CD14-positive monocyte (primary cell): Measurements from ENCODE around the gene TMEM107. TPM values are rescaled to one million over a fixed set of nuclear protein-coding genes. Genes with fewer than 3 reads are reported as not detected.

Experiments used
- DNase-seq, 3 donors: peaks; one replicate each; pipeline ENCODE4 v3.0.0-alpha.2; 2011 to 2022
- H2AFZ ChIP-seq: 2 replicates; pipeline ENCODE4 v1.6.0; 2012; ENCODE audit warnings: mild to moderate bottlenecking, low read depth, low read length, inconsistent platforms; ENCODE audit not compliant: insufficient read depth, poor library complexity, severe bottlenecking
- H3K27ac ChIP-seq, 2 donors: 1 replicate in 1 of 2; 2 replicates in 1 of 2; pipeline ENCODE4 v1.5.1; 2012 to 2013; ENCODE audit warnings: low read length in 2 of 2, control low read depth in 1 of 2, inconsistent platforms in 1 of 2, low read depth in 1 of 2, mild to moderate bottlenecking in 1 of 2
- H3K27me3 ChIP-seq, 2 donors: one replicate each; pipeline versions ENCODE4 v1.6.0 to v1.6.1; 2011 to 2013; ENCODE audit warnings: low read length in 2 of 2; ENCODE audit not compliant: control insufficient read depth in 2 of 2, insufficient read depth in 2 of 2
- H3K36me3 ChIP-seq, 2 donors: replicated peaks in 1 of 2; 1 replicate in 1 of 2; 2 replicates in 1 of 2; pipeline versions ENCODE4 v1.5.1 to v1.6.1; 2012 to 2013; ENCODE audit warnings: low read length in 2 of 2, control low read depth in 1 of 2, inconsistent platforms in 1 of 2, mild to moderate bottlenecking in 1 of 2; ENCODE audit not compliant: insufficient read depth in 2 of 2, control insufficient read depth in 1 of 2
- H3K4me1 ChIP-seq, 2 donors: 1 replicate in 1 of 2; 2 replicates in 1 of 2; pipeline versions ENCODE4 v1.5.1 to v1.6.1; 2012 to 2013; ENCODE audit warnings: low read length in 2 of 2, control low read depth in 1 of 2, inconsistent platforms in 1 of 2, mild to moderate bottlenecking in 1 of 2, moderate library complexity in 1 of 2; ENCODE audit not compliant: insufficient read depth in 2 of 2, control insufficient read depth in 1 of 2
- H3K4me2 ChIP-seq: replicated peaks from 2 replicates; pipeline ENCODE3; 2012; ENCODE audit warnings: low read length, moderate library complexity, mild to moderate bottlenecking; ENCODE audit not compliant: poor library complexity, severe bottlenecking; ENCODE audit errors: extremely low read depth
- H3K4me3 ChIP-seq, 3 experiments: fragments of 200-600 bp in 1 of 3; sonication (generic) in 1 of 3; replicated peaks in 1 of 3; 1 replicate in 2 of 3; 2 replicates in 1 of 3; pipeline ENCODE4 v1.5.1; 2011 to 2013; ENCODE audit warnings: low read length in 3 of 3, mild to moderate bottlenecking in 3 of 3, control low read depth in 2 of 3, low read depth in 2 of 3, inconsistent platforms in 1 of 3, moderate library complexity in 1 of 3
- H3K79me2 ChIP-seq: 2 replicates; pipeline ENCODE4 v1.6.0; 2012; ENCODE audit warnings: mild to moderate bottlenecking, control low read depth, inconsistent platforms, low read length, moderate library complexity; ENCODE audit not compliant: insufficient read depth
- H3K9ac ChIP-seq: 2 replicates; pipeline ENCODE4 v1.6.0; 2017; ENCODE audit warnings: low read length, mild to moderate bottlenecking; ENCODE audit not compliant: insufficient read depth, poor library complexity, severe bottlenecking
- H3K9me3 ChIP-seq, 2 donors: replicated peaks in 1 of 2; 1 replicate in 1 of 2; 2 replicates in 1 of 2; pipeline versions ENCODE4 v1.5.1 to v1.6.1; 2012 to 2013; ENCODE audit warnings: low read length in 2 of 2, control low read depth in 1 of 2; ENCODE audit not compliant: control insufficient read depth in 1 of 2, insufficient read depth in 1 of 2
- H4K20me1 ChIP-seq: 2 replicates; pipeline ENCODE4 v1.6.0; 2012; ENCODE audit warnings: mild to moderate bottlenecking, low read length, control low read depth, moderate library complexity; ENCODE audit not compliant: insufficient read depth
- H3K27ac Mint-ChIP-seq, 7 donors: one replicate each; pipeline ENCODE4 v1.8.0; 2020; ENCODE audit warnings: mild to moderate bottlenecking in 7 of 7, mixed read lengths in 7 of 7, moderate library complexity in 6 of 7, inconsistent platforms in 2 of 7
- H3K27me3 Mint-ChIP-seq, 3 donors: one replicate each; pipeline ENCODE4 v1.8.0; 2021 to 2022; ENCODE audit warnings: low read depth in 3 of 3, mild to moderate bottlenecking in 3 of 3, mixed read lengths in 3 of 3, moderate library complexity in 3 of 3, inconsistent platforms in 1 of 3
- H3K36me3 Mint-ChIP-seq, 2 donors: one replicate each; pipeline ENCODE4 v1.8.0; 2020; ENCODE audit warnings: mixed read lengths in 2 of 2, inconsistent platforms in 1 of 2, mild to moderate bottlenecking in 1 of 2
- H3K4me1 Mint-ChIP-seq: one replicate; pipeline ENCODE4 v1.8.0; 2020; ENCODE audit warnings: mild to moderate bottlenecking, mixed read lengths
- H3K4me3 Mint-ChIP-seq, 2 donors: one replicate each; pipeline ENCODE4 v1.8.0; 2020; ENCODE audit warnings: mild to moderate bottlenecking in 2 of 2, mixed read lengths in 2 of 2, moderate library complexity in 1 of 2
- H3K9me3 Mint-ChIP-seq, 7 donors: one replicate each; pipeline ENCODE4 v1.8.0; 2020 to 2022; ENCODE audit warnings: mixed read lengths in 7 of 7, mild to moderate bottlenecking in 6 of 7, moderate library complexity in 6 of 7, inconsistent platforms in 2 of 7
- WGBS: methylation state at CpG from one replicate; pipeline ENCODE4 v1.1.5; 2013; ENCODE audit warnings: missing lambda C conversion rate; ENCODE audit not compliant: insufficient coverage; 5-methylcytosine and 5-hydroxymethylcytosine counted together
- intact Hi-C, 2 donors: fragments of 100-400 bp; cut with micrococcal nuclease; formaldehyde crosslinking; loops; one replicate each; pipeline versions ENCODE4 v1.15.0 to v1.15.1; 2023
- polyA plus RNA-seq, 3 donors: library from polyadenylated mRNA; depleted of rRNA in 1 of 3; unstranded in 2 of 3; stranded (reverse) in 1 of 3; fragments of 300-500 nt in 2 of 3; fragments of >200 nt in 1 of 3; fragmentation: Illumina TruSeq in 2 of 3; gene quantifications; 1 replicate in 2 of 3; 2 replicates in 1 of 3; pipeline ENCODE4 v1.2.3, GENCODE V29; 2012 to 2021
- TF ChIP-seq, protein P1 (sequence below): fragments of 200-600 bp; IDR thresholded peaks from one replicate; pipeline ENCODE4 v1.8.0; 2022; ENCODE audit warnings: antibody characterized with exemption, mild to moderate bottlenecking

The TMEM107 gene
- polyA plus RNA-seq, 3 donors, result 20.5 to 37.4 (median 31.4) TPM

DNA sequence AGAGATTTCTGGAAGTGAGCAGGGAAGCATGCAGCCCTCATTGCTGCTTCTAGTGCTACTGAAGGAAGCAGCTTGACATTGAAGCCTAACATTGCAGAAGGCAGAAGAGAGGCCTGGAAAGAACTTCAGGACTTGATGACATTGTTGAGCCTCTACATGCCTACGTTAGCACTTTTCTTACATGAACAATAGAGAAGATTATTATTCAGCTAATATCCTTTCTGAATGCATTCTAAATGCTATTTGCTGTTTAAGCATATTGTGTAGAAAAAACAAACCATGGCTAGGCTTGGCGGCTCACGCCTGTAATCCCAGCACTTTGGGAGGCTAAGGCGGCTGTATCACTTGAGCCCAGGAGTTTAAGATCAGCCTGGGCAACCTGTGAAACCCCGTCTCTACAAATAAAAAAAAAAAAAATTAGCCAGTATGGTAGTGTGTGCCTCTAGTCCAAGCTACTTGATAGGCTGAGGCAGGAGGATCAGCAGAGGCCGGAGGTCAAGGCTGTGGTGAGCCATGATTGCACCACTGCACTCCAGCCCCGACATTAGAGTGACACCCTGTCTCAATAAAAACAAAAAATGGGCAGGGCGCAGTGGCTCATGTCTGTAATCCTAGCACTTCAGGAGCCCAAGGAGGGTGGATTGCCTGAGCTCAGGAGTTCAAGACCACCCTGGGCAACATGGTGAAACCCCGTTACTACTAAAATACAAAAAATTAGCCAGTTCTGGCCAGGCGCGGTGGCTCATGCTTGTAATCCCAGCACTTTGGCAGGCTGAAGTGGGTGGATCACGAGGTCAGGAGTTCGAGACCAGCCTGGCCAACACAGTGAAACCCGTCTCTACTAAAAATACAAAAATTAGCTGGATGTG lies 36.4 kb upstream of the TMEM107 start:
- Histone ChIP-seq H3K36me3 (no peaks in the 10 kb centered on the region), H3K4me3 (no peak overlapping the region), H3K9me3 (no peaks in the 10 kb centered on the region), H3K27ac (no peak overlapping the region), H4K20me1 (no peaks in the 10 kb centered on the region), H3K4me2 (no peak overlapping the region), H3K9ac (no peak overlapping the region), H3K4me1 (peaks cover 28 to 40% of the 10 kb centered on the region in 2 donors), H3K27me3 (no peaks in the 10 kb centered on the region), H2AFZ (no peak overlapping the region), H3K79me2 (peaks cover 29% of the 10 kb centered on the region)
- TF ChIP-seq, protein P1, sequence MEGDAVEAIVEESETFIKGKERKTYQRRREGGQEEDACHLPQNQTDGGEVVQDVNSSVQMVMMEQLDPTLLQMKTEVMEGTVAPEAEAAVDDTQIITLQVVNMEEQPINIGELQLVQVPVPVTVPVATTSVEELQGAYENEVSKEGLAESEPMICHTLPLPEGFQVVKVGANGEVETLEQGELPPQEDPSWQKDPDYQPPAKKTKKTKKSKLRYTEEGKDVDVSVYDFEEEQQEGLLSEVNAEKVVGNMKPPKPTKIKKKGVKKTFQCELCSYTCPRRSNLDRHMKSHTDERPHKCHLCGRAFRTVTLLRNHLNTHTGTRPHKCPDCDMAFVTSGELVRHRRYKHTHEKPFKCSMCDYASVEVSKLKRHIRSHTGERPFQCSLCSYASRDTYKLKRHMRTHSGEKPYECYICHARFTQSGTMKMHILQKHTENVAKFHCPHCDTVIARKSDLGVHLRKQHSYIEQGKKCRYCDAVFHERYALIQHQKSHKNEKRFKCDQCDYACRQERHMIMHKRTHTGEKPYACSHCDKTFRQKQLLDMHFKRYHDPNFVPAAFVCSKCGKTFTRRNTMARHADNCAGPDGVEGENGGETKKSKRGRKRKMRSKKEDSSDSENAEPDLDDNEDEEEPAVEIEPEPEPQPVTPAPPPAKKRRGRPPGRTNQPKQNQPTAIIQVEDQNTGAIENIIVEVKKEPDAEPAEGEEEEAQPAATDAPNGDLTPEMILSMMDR, result no peak
- WGBS, result no CpG with 5 or more reads among the region's 14 CpGs
- no peak overlapping the region for H3K4me3 Mint-ChIP-seq
- H3K27me3 Mint-ChIP-seq, result peaks cover 0 to 3% (median 0%) of the 10 kb centered on the region in 3 donors
- peaks cover 35% of the 10 kb centered on the region for H3K4me1 Mint-ChIP-seq
- peaks cover 9 to 13% of the 10 kb centered on the region in 2 donors for H3K36me3 Mint-ChIP-seq
- no peaks in the 10 kb centered on the region for H3K9me3 Mint-ChIP-seq
- intact Hi-C loops, result loop anchor here (5.0 kb wide), 1 partner anchor 35 kb away; the partner anchor contains the start of genes CTC1 (in 2 of the 2) and PFAS (in 2 of the 2)
- DNase-seq, result peak in 1 of 3 donors; percentile 31
- peak overlapping the region in 1 of 7 donors; percentile 49 for H3K27ac Mint-ChIP-seq

DNA sequence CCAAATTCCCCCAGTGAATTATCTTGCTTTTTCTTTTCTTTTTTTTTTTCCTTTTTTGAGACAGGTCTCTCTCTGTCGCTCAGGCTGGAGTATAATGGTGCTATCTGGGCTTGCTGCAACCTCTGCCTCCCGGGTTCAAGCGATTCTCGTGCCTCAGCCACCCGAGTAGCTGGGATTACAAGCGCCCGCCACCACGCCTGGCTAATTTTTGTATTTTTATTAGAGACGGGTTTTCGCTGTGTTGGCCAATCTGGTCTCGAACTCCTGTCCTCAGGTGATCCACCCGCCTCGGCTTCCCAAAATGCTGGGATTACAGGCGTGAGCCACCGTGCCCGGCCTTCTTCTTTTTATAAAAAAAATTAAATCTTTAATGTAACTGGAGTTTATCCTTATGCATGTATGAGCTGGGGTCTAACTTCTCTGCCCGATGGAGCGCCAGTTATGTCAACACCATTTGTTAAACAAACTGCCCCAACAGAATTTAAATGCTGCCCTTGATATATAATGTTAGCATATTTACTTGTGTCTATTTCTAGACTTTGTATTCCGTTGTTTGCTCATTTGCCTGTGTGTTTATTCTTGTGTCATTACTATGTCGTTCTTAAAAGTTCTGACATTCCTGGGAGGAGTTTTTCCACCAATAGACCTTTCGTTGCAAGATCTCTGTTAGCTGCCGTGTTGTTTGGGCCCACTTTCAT lies 34.7 kb upstream of the TMEM107 start:
- WGBS, result 0% methylated on average over 9 of the region's 22 CpGs
- Histone ChIP-seq H3K79me2 (peaks cover 44% of the 10 kb centered on the region), H3K4me2 (peak overlapping the region; percentile 98), H3K36me3 (no peaks in the 10 kb centered on the region), H3K9me3 (no peaks in the 10 kb centered on the region), H4K20me1 (no peaks in the 10 kb centered on the region), H3K9ac (peak overlapping the region; percentile 67), H3K4me3 (peak overlapping the region; percentile 66 to 86 (median 84)), H3K4me1 (peaks cover 28 to 40% of the 10 kb centered on the region in 2 donors), H2AFZ (peak overlapping the region; percentile 84), H3K27ac (peak overlapping the region; percentile 69 to 80), H3K27me3 (no peaks in the 10 kb centered on the region)
- Mint-ChIP-seq H3K4me3 (peak overlapping the region; percentile 92 to 95), H3K36me3 (peaks cover 16 to 29% of the 10 kb centered on the region in 2 donors), H3K4me1 (peaks cover 35% of the 10 kb centered on the region), H3K27ac (peak overlapping the region; percentile 90 to 96 (median 94)), H3K27me3 (peaks cover 0 to 1% (median 0%) of the 10 kb centered on the region in 3 donors), H3K9me3 (no peaks in the 10 kb centered on the region)
- TF ChIP-seq, protein P1, result no peak
- no peak for DNase-seq
- intact Hi-C loops, result loop anchor here (5.0 kb wide), 1 partner anchor 36 kb away; the partner anchor contains the start of genes CTC1 (in 2 of the 2) and PFAS (in 2 of the 2)
